H1 (cell line): ENCODE measurements around the gene RPS6KA5. TPM values are rescaled to one million over a fixed set of nuclear protein-coding genes. Genes with fewer than 3 reads are reported as not detected.

ENCODE experiments used
- CTCF ChIA-PET: fragments of 300-600 bp; sonication (Branson Sonifier 250); formaldehyde crosslinking; loops from one replicate; lab custom pipeline; 2021; ENCODE audit not compliant: partially characterized antibody; lab: Charles Lee
- POLR2A ChIA-PET: fragments of 300-600 bp; sonication (Branson Sonifier 250); formaldehyde crosslinking; loops from one replicate; lab custom pipeline; 2021; ENCODE audit warnings: inconsistent platforms; ENCODE audit not compliant: partially characterized antibody; lab: Charles Lee
- DNase-seq, 2 experiments: peaks; one replicate each; pipeline versions ENCODE4 v3.0.0 to v3.0.0-alpha.2; 2010 to 2022; ENCODE audit warnings: low spot score in 2 of 2, low read depth in 1 of 2, mixed read lengths in 1 of 2
- FAIRE-seq: peaks from 2 replicates; lab custom pipeline; 2011; peaks lifted over from hg19 to GRCh38; lab: Jason Lieb, UNC
- H2AFZ ChIP-seq: 2 replicates; pipeline ENCODE4 v1.8.1; 2012; ENCODE audit warnings: low read length, inconsistent platforms
- H2AK5ac ChIP-seq: 2 replicates; pipeline ENCODE4 v1.6.1; 2013; ENCODE audit warnings: low read depth, low read length
- H2BK120ac ChIP-seq: replicated peaks from 2 replicates; pipeline ENCODE3; 2013; ENCODE audit warnings: low read depth, low read length, inconsistent platforms
- H2BK12ac ChIP-seq: 2 replicates; pipeline ENCODE4 v1.6.1; 2013; ENCODE audit warnings: low read depth, low read length
- H2BK15ac ChIP-seq: 2 replicates; pipeline ENCODE4 v1.6.1; 2013; ENCODE audit warnings: low read length
- H2BK20ac ChIP-seq: 2 replicates; pipeline ENCODE4 v1.6.1; 2013; ENCODE audit warnings: low read length
- H2BK5ac ChIP-seq: 2 replicates; pipeline ENCODE4 v1.6.1; 2013; ENCODE audit warnings: low read depth, low read length
- H3K14ac ChIP-seq: 2 replicates; pipeline ENCODE4 v1.6.1; 2013; ENCODE audit warnings: inconsistent platforms; ENCODE audit not compliant: insufficient read length
- H3K18ac ChIP-seq: 2 replicates; pipeline ENCODE4 v1.6.1; 2013; ENCODE audit warnings: low read length; ENCODE audit errors: extremely low read depth
- H3K23ac ChIP-seq: 2 replicates; pipeline ENCODE4 v1.6.1; 2013; ENCODE audit warnings: inconsistent platforms; ENCODE audit not compliant: insufficient read length
- H3K23me2 ChIP-seq: 2 replicates; pipeline ENCODE4 v1.6.1; 2013; ENCODE audit warnings: low read depth, low read length
- H3K27ac ChIP-seq: 2 replicates; pipeline ENCODE4 v1.6.1; 2011; ENCODE audit warnings: low read depth, low read length, inconsistent platforms
- H3K27me3 ChIP-seq, 4 experiments: replicated peaks in 1 of 4; 1 replicate in 1 of 4; 2 replicates in 3 of 4; pipeline versions ENCODE4 v1.6.1 to v1.8.1; 2011 to 2013; ENCODE audit warnings: low read length in 3 of 4, mild to moderate bottlenecking in 3 of 4, inconsistent platforms in 2 of 4, mixed read lengths in 2 of 4, moderate library complexity in 1 of 4; ENCODE audit not compliant: control insufficient read depth in 3 of 4, insufficient read depth in 3 of 4; ENCODE audit errors: extremely low read depth in 1 of 4
- H3K36me3 ChIP-seq, 4 experiments: 2 replicates each; pipeline versions ENCODE4 v1.6.1 to v1.8.1; 2011 to 2013; ENCODE audit warnings: mild to moderate bottlenecking in 4 of 4, low read length in 3 of 4, moderate library complexity in 2 of 4, control low read depth in 1 of 4, inconsistent platforms in 1 of 4; ENCODE audit not compliant: insufficient read depth in 4 of 4, control insufficient read depth in 2 of 4
- H3K4ac ChIP-seq: replicated peaks from 2 replicates; pipeline ENCODE3; 2013; ENCODE audit warnings: low read length, low read depth, mixed read lengths, inconsistent platforms; ENCODE audit not compliant: insufficient read length
- H3K4me1 ChIP-seq, 4 experiments: replicated peaks in 1 of 4; 1 replicate in 1 of 4; 2 replicates in 3 of 4; pipeline versions ENCODE4 v1.6.1 to v1.8.1; 2011 to 2013; ENCODE audit warnings: low read length in 3 of 4, inconsistent platforms in 2 of 4, mixed read lengths in 1 of 4; ENCODE audit not compliant: insufficient read depth in 4 of 4, control insufficient read depth in 3 of 4
- H3K4me2 ChIP-seq, 2 experiments: 2 replicates each; pipeline versions ENCODE4 v1.6.1 to v1.8.1; 2011 to 2013; ENCODE audit warnings: low read depth in 2 of 2, low read length in 2 of 2, control low read depth in 1 of 2, inconsistent platforms in 1 of 2, mild to moderate bottlenecking in 1 of 2; ENCODE audit not compliant: insufficient read depth in 1 of 2
- H3K4me3 ChIP-seq, 4 experiments: fragments of 200-600, 300-600 bp in 1 of 4; sonication (generic), shearing (Covaris generic), sonication (Bioruptor Twin) in 1 of 4; 2 replicates each; pipeline versions ENCODE4 v1.5.1 to v1.8.1; 2011 to 2016; ENCODE audit warnings: low read length in 4 of 4, low read depth in 3 of 4, control low read depth in 2 of 4, inconsistent platforms in 2 of 4, mild to moderate bottlenecking in 2 of 4, mixed read lengths in 1 of 4, moderate library complexity in 1 of 4; ENCODE audit not compliant: insufficient read depth in 2 of 4; ENCODE audit errors: extremely low read depth in 1 of 4
- H3K56ac ChIP-seq: replicated peaks from 2 replicates; pipeline ENCODE3; 2013; ENCODE audit warnings: low read depth, mild to moderate bottlenecking, mixed read lengths, low read length, inconsistent platforms; ENCODE audit not compliant: insufficient read length
- H3K79me1 ChIP-seq: 2 replicates; pipeline ENCODE4 v1.6.1; 2013; ENCODE audit warnings: low read depth, low read length, control low read depth
- H3K79me2 ChIP-seq, 2 experiments: 2 replicates each; pipeline versions ENCODE4 v1.6.1 to v1.8.1; 2012 to 2013; ENCODE audit warnings: low read length in 2 of 2, mild to moderate bottlenecking in 2 of 2, inconsistent platforms in 1 of 2; ENCODE audit not compliant: insufficient read depth in 2 of 2, control insufficient read depth in 1 of 2
- H3K9ac ChIP-seq, 4 experiments: replicated peaks in 1 of 4; 1 replicate in 1 of 4; 2 replicates in 3 of 4; pipeline versions ENCODE4 v1.6.1 to v1.8.1; 2011 to 2013; ENCODE audit warnings: low read depth in 3 of 4, low read length in 3 of 4, control low read depth in 2 of 4, mild to moderate bottlenecking in 2 of 4, moderate library complexity in 2 of 4, inconsistent platforms in 1 of 4; ENCODE audit errors: extremely low read depth in 1 of 4
- H3K9me3 ChIP-seq, 2 experiments: 2 replicates each; pipeline versions ENCODE4 v1.6.1 to v1.8.1; 2012 to 2013; ENCODE audit warnings: mild to moderate bottlenecking in 2 of 2, moderate library complexity in 2 of 2, control low read depth in 1 of 2, inconsistent platforms in 1 of 2, low read depth in 1 of 2, low read length in 1 of 2, mixed read lengths in 1 of 2; ENCODE audit not compliant: insufficient read depth in 2 of 2
- H4K20me1 ChIP-seq, 2 experiments: replicated peaks in 1 of 2; 2 replicates each; pipeline versions ENCODE3 to v1.8.1; 2011 to 2013; ENCODE audit warnings: inconsistent platforms in 2 of 2, low read length in 2 of 2, mild to moderate bottlenecking in 1 of 2; ENCODE audit not compliant: insufficient read depth in 2 of 2, control insufficient read depth in 1 of 2
- H4K5ac ChIP-seq: 2 replicates; pipeline ENCODE4 v1.6.1; 2013; ENCODE audit warnings: low read length, low read depth, mixed read lengths, inconsistent platforms; ENCODE audit not compliant: insufficient read length
- H4K8ac ChIP-seq: 2 replicates; pipeline ENCODE4 v1.8.0; 2013; ENCODE audit warnings: mild to moderate bottlenecking, moderate library complexity, low read length, inconsistent platforms; ENCODE audit not compliant: insufficient read depth; ENCODE audit errors: extremely low read depth
- H4K91ac ChIP-seq: replicated peaks from 2 replicates; pipeline ENCODE3; 2013; ENCODE audit warnings: low read length, mixed read lengths, inconsistent platforms; ENCODE audit not compliant: insufficient read length
- ASH2L ChIP-seq: fragments of 200-600, 300-600 bp; sonication (generic); IDR thresholded peaks from one replicate; pipeline ENCODE4 v1.7.1; 2017; ENCODE audit warnings: low read length
- BRCA1 ChIP-seq: IDR thresholded peaks from 2 replicates; pipeline ENCODE4 v1.6.1; 2012; ENCODE audit warnings: low read depth, low read length, improper control_type of control experiment
- CBX8 ChIP-seq: fragments of 300-800, 300-1000 bp; sonication (generic); IDR thresholded peaks from 2 replicates; pipeline ENCODE4 v1.7.1; 2016; ENCODE audit warnings: low read depth, low read length, borderline replicate concordance
- FOSL1 ChIP-seq: IDR thresholded peaks from 2 replicates; pipeline ENCODE4 v1.6.1; 2011; ENCODE audit warnings: mild to moderate bottlenecking, low read depth, low read length, moderate library complexity; ENCODE audit not compliant: insufficient read depth
- PHF8 ChIP-seq: fragments of 200-600 bp; sonication (generic); conservative IDR thresholded peaks from 2 replicates; pipeline ENCODE4 v1.7.1; 2012; ENCODE audit warnings: low read depth, mild to moderate bottlenecking, inconsistent platforms, low read length, moderate library complexity
- POU5F1 ChIP-seq: IDR thresholded peaks from 2 replicates; pipeline ENCODE4 v1.6.1; 2011; ENCODE audit warnings: low read depth, mild to moderate bottlenecking, low read length, moderate library complexity
- RAD21 ChIP-seq, 2 experiments: IDR thresholded peaks in 1 of 2; conservative IDR thresholded peaks in 1 of 2; 2 replicates each; pipeline ENCODE4 v1.6.1; 2011; ENCODE audit warnings: low read depth in 2 of 2, low read length in 2 of 2, improper control_type of control experiment in 1 of 2, inconsistent platforms in 1 of 2, mild to moderate bottlenecking in 1 of 2, moderate library complexity in 1 of 2
- TEAD4 ChIP-seq: IDR thresholded peaks from 2 replicates; pipeline ENCODE4 v1.6.1; 2012; ENCODE audit warnings: low read depth, low read length, inconsistent platforms, mixed read lengths
- WGBS, 2 experiments: shearing (Covaris generic) in 1 of 2; methylation state at CpG; one replicate each; pipeline versions ENCODE4 v1.1.6 to v1.1.7; 2013 to 2015; ENCODE audit warnings: low lambda C conversion rate in 2 of 2, mixed read lengths in 2 of 2, inconsistent platforms in 1 of 2, low coverage in 1 of 2, missing lambda C conversion rate in 1 of 2; ENCODE audit not compliant: insufficient replicate concordance in 2 of 2, insufficient coverage in 1 of 2, insufficient read length in 1 of 2; ENCODE audit errors: extremely low coverage in 1 of 2, missing lambda C conversion rate in 1 of 2; 5-methylcytosine and 5-hydroxymethylcytosine counted together
- polyA plus RNA-seq, 7 experiments: library from polyadenylated mRNA; depleted of rRNA in 3 of 7; stranded (reverse) in 5 of 7; unstranded in 2 of 7; fragments of >200 nt in 5 of 7; fragments of 200-250 nt in 2 of 7; gene quantifications; 1 replicate in 5 of 7; 2 replicates in 1 of 7; 4 replicates in 1 of 7; pipeline versions ENCODE4 v1.2.1 to v1.2.3, GENCODE V29; 2011 to 2013; ENCODE audit warnings: missing spikeins in 2 of 7, mixed read lengths in 2 of 7
- total RNA-seq: library from RNA; stranded (reverse); fragmentation: NEBNext Ultra II Directional; extraction: Animal tissue kit (Norgen Biotek cat#: 25700); gene quantifications from 2 replicates; pipeline ENCODE4 v1.2.1, GENCODE V29; 2021

The RPS6KA5 gene
- total and polyA plus RNA-seq, 2 of the 8 experiments (the other 6 are each of a cell fraction or from before 2014, with no cell fraction given): 0.85 to 3.1 TPM

DNA sequence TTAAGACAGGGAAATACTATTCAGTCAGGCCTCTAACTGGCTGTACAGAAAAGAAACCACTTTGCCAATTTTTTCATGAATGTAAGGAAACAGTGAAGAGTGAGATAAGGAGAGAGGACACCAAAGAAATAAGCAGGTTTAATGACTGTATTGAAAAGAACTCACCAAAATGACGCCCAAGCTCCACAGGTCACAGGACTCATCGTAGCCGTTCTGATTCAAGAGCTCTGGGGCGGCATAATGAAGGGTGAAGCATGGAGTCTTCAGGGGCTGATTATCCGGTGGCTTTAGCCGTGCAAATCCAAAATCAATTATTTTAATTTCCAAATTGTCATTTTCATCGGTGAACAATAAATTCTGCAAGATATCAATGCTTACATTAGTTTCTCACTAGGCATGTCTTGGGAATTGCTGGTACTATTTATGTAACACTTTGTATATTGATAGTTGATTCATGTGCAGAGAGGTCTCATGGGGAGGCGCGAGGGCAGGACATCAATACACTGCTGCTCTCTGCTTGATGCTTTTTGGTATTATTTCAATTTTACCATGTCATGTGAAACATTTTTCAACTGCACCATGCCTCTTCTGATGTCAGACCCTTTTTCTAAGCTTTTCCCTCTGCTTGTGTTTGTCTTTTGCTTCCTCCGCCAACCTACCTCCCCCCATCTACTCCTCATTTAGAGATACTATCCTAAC is 170.0 kb downstream of the RPS6KA5 start:
- Histone ChIP-seq H3K23me2 (no peaks in the 10 kb centered on the region), H2BK5ac (no peak overlapping the region), H3K4ac (no peak overlapping the region), H3K4me1 (no peaks in the 10 kb centered on the region), H3K4me2 (no peak overlapping the region), H3K79me1 (no peaks in the 10 kb centered on the region), H2BK15ac (no peak overlapping the region), H3K27ac (no peak overlapping the region), H3K27me3 (no peaks in the 10 kb centered on the region), H3K9me3 (no peaks in the 10 kb centered on the region), H3K23ac (no peak overlapping the region), H3K36me3 (no peaks in the 10 kb centered on the region), H3K14ac (no peak overlapping the region), H4K8ac (no peak overlapping the region), H3K56ac (no peak overlapping the region), H2BK20ac (no peak overlapping the region), H2BK12ac (no peak overlapping the region), H2AK5ac (no peak overlapping the region), H2BK120ac (no peak overlapping the region), H3K4me3 (no peak overlapping the region), H3K18ac (no peak overlapping the region), H3K79me2 (no peaks in the 10 kb centered on the region), H4K5ac (no peak overlapping the region), H2AFZ (no peak overlapping the region), H4K20me1 (no peaks in the 10 kb centered on the region), H3K9ac (no peak overlapping the region), H4K91ac (no peak overlapping the region)
- POLR2A ChIA-PET: no interaction called here
- FAIRE-seq: peak; percentile 57
- no peak for TF ChIP-seq PHF8
- TF ChIP-seq CBX8: no peak
- no peak for TF ChIP-seq ASH2L
- TF ChIP-seq RAD21 (IDR thresholded peaks at IDR 0.05 in 1 of 2, conservative IDR thresholded peaks at IDR 0.05 in 1 of 2; ENCODE audit: low read depth in 2 of 2, low read length in 2 of 2): no peak
- no peak for TF ChIP-seq BRCA1
- no peak for TF ChIP-seq TEAD4
- TF ChIP-seq POU5F1: no peak
- no peak for TF ChIP-seq FOSL1
- DNase-seq: no peak
- CTCF ChIA-PET: interaction anchor here (1.3 to 4.3 kb wide), 4 partner anchors 13 to 283 kb away, joined by 3 to 28 read pairs (median 6); no protein-coding TSS in a partner anchor
- WGBS, 2 experiments: 91% methylated on average over 10 of the region's 10 CpGs; no CpG with 5 or more reads in 1 of the 2 experiments
